Stimulated activated CD8-positive, alpha-beta memory T cell treated with anti-CD3 and anti-CD28 coated beads, Interleukin-12 subunit alpha, Interleukin-12 subunit beta, amount 100 ng/mL, for 4 hours (primary cell): ENCODE measurements around the gene PER2.
"Not testable (repeated sequence)": the region's sequence is repeated elsewhere in the genome, so short reads cannot be mapped to it uniquely, and the experiment has no call there.

ENCODE experiments used
- DNase-seq: peaks from one replicate; pipeline ENCODE4 v3.0.0-alpha.2; 2020; ENCODE audit warnings: low read depth

PER2 gene, protein sequence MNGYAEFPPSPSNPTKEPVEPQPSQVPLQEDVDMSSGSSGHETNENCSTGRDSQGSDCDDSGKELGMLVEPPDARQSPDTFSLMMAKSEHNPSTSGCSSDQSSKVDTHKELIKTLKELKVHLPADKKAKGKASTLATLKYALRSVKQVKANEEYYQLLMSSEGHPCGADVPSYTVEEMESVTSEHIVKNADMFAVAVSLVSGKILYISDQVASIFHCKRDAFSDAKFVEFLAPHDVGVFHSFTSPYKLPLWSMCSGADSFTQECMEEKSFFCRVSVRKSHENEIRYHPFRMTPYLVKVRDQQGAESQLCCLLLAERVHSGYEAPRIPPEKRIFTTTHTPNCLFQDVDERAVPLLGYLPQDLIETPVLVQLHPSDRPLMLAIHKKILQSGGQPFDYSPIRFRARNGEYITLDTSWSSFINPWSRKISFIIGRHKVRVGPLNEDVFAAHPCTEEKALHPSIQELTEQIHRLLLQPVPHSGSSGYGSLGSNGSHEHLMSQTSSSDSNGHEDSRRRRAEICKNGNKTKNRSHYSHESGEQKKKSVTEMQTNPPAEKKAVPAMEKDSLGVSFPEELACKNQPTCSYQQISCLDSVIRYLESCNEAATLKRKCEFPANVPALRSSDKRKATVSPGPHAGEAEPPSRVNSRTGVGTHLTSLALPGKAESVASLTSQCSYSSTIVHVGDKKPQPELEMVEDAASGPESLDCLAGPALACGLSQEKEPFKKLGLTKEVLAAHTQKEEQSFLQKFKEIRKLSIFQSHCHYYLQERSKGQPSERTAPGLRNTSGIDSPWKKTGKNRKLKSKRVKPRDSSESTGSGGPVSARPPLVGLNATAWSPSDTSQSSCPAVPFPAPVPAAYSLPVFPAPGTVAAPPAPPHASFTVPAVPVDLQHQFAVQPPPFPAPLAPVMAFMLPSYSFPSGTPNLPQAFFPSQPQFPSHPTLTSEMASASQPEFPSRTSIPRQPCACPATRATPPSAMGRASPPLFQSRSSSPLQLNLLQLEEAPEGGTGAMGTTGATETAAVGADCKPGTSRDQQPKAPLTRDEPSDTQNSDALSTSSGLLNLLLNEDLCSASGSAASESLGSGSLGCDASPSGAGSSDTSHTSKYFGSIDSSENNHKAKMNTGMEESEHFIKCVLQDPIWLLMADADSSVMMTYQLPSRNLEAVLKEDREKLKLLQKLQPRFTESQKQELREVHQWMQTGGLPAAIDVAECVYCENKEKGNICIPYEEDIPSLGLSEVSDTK (N-terminal part only)

GRCh38 chr2:238287737-238288649 lies at the start of gene PER2:
PER2 (minus strand) TSS chr2:238288610; CDS start chr2:238277936, 10,674 bp downstream.
- no peak for DNase-seq

GRCh38 chr2:238337846-238338245 lies 49.4 kb upstream of the PER2 start:
- no peak for DNase-seq

- no peak for DNase-seq
Measured at GRCh38 chr2:238336793-238337444, 48.5 kb upstream of the PER2 start.

DNA sequence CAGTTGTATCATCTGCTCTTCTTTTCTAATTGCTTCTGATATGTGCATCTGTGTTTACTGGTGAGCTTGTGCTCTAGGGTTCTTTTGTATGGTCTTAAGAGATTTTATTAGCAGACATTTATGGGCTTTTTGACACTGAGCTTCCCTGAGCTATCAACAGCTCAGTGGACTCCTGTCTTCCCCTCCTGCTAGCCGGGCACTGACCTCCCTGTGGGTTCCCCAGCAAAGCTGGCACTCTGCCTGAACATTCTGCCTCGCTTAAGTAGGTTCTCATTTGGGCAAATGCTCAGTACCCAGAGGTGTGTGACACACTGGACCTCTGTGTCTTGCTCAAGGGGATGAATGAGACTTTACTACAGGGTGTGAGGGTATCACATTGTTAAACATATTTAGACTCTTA lies 47.7 kb upstream of the PER2 start:
- no peak for DNase-seq

DNA sequence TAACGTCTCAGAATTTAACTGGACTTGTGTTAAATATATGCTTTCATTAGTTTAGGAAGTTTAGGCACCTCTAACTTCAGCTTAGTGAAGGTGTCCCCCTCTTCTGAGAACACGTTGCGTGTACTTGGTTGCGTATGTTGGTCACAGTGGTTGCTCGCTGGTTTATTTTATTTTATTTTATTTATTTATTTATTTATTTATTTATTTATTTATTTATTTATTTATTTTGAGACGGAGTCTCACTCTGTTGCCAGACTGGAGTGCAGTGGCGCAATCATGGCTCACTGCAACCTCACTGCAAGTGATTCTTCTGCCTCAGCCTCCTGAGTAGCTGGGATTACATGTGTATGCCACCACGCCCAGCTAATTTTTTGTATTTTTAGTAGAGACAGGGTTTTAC lies 47.2 kb upstream of the PER2 start:
- DNase-seq, result not testable (repeated sequence)

DNA sequence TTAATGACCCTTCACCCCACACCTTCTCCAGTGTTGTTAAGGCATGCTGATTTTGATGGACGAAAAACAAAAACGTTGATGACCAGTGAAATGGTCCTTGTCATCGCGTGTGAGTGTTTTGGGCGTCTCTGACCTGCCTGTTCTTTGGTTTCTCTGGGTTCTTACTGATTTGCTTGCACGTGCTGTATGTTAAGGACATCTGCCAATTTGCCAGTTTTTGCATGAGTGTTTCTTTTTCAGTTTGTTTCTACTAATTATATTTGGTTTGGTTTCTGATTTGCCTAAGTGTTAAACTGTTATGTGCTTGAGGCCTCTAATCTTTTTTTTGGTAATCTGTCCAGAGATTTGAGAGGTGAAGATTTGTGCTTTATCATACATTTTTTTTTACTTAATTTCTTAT lies 46.5 kb upstream of the PER2 start:
- no peak for DNase-seq

DNA sequence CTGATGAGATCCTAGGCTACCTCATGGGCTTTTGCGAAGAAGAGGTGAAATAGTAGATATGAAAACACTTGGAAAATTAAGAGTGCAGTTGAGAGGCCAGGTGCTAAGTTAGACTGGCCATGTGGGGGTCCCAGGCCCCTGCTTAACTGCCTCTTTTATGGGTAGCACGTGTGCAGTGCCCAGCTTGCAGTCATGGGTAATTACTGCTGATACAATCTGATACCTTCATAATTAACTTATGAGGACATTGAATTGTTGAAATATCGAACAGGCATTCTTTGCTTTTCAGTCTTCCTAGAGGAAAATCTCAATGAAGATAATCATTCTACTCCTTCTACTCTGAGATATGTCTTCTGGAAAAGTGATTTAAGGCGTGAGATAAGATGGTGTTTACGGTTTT lies 43.5 kb upstream of the PER2 start:
- DNase-seq, result no peak

GRCh38 chr2:238330391-238330790 lies 42.0 kb upstream of the PER2 start:
- no peak for DNase-seq

DNA sequence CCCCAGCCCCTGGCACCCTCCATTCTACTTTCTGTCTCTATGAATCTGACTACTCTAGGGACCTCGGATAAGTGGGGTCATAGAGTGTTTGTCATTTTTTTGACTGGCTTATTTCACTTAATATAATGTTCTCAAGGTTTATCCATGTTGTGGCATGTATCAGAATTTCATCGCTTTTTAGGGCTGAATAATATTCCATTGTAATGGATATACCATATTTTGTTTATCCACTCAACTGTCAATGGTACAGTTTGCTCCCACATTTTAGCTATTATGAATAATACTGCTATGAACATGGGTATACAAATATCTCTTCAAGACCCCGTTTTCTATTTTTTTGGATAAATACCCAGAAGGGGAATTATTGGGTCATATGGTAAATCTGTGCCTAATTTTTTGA lies 39.3 kb upstream of the PER2 start:
- DNase-seq, result no peak

- no peak for DNase-seq
Measured at GRCh38 chr2:238326801-238327365, 38.5 kb upstream of the PER2 start.

- DNase-seq, result no peak
Measured at GRCh38 chr2:238325694-238326093, 37.3 kb upstream of the PER2 start.

DNA sequence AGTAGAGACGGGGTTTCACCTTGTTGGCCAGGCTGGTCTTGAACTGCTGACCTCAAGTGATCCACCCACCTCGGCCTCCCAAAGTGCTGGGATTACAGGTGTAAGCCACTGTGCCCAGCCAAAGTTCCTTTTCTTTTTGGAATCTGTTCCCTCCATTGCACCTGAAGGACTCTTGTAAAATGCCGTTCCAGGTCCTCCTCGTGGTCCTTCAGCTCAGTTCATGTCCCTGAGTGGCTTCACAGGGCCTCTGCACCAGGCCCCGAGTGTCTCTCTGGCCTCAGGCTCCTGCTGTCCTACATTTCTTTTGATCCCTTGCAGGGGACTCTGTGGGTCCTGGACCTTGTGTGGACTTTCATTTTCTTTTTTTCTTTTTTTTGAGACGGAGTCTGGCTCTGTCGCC lies 35.8 kb upstream of the PER2 start:
- DNase-seq, result not testable (repeated sequence)

DNA sequence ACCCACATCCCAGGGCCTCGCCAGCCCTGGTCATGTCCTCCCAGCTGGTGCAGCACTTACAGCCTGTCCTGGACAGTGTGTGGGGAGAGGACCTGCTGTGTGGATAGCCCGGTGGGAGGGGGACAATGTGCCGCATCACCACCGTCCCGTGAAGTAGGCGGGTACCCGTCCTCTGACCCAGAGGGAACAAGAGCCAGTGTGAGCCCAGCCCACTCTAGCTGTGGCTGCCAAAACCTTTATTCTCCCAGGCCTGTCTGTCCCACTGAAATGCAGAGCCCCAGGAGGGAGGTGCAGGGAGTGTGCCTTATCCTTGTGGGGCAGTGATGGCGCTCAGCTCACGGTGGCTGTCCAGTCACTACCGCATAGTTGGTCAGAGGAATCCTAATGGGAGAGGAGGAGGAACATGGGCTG lies 33.6 kb upstream of the PER2 start:
- DNase-seq, result no peak

GRCh38 chr2:238321467-238321866 lies 33.1 kb upstream of the PER2 start:
- DNase-seq, result no peak

DNA sequence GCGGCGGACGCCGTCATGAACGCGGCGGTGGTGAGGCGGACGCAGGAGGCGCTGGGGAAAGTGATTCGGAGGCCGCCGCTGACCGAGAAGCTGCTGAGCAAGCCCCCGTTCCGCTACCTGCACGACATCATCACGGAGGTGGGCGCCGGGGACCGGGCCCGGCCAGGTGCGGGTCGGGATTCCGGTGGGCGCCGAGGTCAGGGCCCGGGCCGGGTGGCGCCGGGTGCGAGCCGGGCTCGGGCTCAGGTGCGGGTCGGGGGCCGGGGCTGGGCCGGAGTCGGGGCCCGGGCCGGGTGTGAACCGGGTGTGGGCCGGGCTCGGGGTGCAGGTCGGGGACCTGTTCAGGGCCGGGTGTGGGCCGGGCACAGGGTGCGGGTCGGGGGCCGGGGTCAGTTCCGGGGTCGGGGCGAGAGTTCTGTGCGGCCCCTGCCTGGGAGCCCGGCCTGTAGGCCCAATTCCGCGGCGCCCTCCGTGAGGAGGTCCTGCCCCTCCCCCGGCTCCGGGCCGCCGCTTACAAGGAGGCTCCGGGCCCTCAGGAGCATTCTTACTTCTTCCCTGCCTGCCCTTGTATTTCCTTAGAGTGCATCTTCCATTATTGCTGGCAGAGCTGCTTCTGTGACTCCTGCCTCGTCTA lies 32.4 kb upstream of the PER2 start:
- no peak for DNase-seq

DNA sequence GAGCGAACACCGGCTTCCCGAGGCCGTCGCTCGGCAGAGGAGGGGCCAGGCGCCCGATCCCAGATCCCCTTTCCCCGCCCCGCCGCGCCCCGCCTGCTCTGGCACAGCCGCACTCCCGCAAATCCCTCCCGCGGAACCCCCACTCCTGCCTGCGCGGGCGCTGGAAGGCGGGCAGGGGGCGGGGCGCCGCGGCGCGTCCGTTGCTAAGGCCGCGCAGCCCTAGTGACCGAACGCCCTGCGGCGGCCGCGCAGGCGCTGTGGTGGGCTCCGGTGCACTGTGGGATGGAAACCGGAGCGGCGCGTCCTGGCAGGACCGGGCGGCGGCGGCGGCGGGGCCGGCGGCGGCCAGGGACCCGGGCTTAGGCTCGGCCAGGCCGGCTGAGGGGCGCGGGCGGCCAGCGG lies 31.8 kb upstream of the PER2 start, which contains the start of gene TRAF3IP1:
Gene TRAF3IP1, plus strand, starts transcription at position 273 of the 402 bp plus-strand sequence. CDS start 145 bp downstream, outside the sequence.
- peak; percentile 80 for DNase-seq

- no peak for DNase-seq
Measured at GRCh38 chr2:238315031-238315595, 26.7 kb upstream of the PER2 start.

DNA sequence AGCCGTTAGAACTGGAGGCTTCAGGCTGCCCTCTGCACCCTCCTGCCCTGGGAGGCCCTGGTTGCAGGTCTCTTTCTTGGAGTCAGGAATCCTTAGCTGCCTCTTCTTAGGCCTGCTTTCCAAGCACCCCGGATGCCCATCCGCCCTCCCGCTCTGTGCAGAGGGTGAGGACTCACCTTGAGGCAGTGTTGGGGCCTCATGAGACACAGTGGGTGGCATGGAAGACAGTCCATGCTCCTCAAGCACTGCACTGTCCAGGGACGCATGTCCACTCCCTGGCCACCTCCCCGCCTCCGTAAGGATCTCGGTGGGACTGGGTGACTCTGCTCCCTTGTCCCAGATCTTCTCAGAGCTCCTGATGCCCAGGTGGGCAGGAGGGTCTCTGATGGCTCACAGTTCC lies 26.2 kb upstream of the PER2 start:
- no peak for DNase-seq

GRCh38 chr2:238313991-238314350 lies 25.6 kb upstream of the PER2 start:
- no peak for DNase-seq
